ENCODE data around the gene DMC1. TPM values are rescaled to one million over a fixed set of nuclear protein-coding genes. Genes with fewer than 3 reads are reported as not detected.
A peak's percentile ranks its signal among the peaks of the same experiment; 100 is the strongest.

Gene DMC1
- polyA plus RNA-seq, 6 donors from 2014 or later, result 0.18 TPM; not detected in 5

- DNase-seq, result no peak
- Mint-ChIP-seq H3K27ac (peak overlapping the region; percentile 99 to 100 (median 100)), H3K9me3 (peaks cover 0 to 6% (median 0%) of the 10 kb centered on the region in 7 donors), H3K27me3 (no peaks in the 10 kb centered on the region), H3K36me3 (peaks cover 15 to 18% of the 10 kb centered on the region in 2 donors), H3K4me3 (peak overlapping the region; percentile 96 to 100 (median 100)), H3K4me1 (peaks cover 45 to 65% (median 57%) of the 10 kb centered on the region in 3 donors)
- peak; percentile 25 to 30 for ATAC-seq (ENCODE audit: low read depth in 2 of 2)
Measured at GRCh38 chr22:38505541-38506117, 64.4 kb downstream of the DMC1 start.

- Mint-ChIP-seq H3K9me3 (peaks cover 0 to 6% (median 0%) of the 10 kb centered on the region in 7 donors), H3K36me3 (peaks cover 15 to 18% of the 10 kb centered on the region in 2 donors), H3K4me3 (peak overlapping the region; percentile 91 to 100 (median 96)), H3K27me3 (no peaks in the 10 kb centered on the region), H3K27ac (peak overlapping the region; percentile 95 to 100 (median 98)), H3K4me1 (peaks cover 45 to 65% (median 57%) of the 10 kb centered on the region in 3 donors)
- DNase-seq, result peak; percentile 60
- peak in 1 of 2 donors; percentile 16 for ATAC-seq (ENCODE audit: low read depth in 2 of 2)
Measured at GRCh38 chr22:38504731-38505540, 65.0 kb downstream of the DMC1 start.

- ATAC-seq (ENCODE audit: low read depth in 2 of 2) (no peak), DNase-seq (no peak)
- Mint-ChIP-seq H3K4me3 (peak overlapping the region in 7 of 8 donors; percentile 67 to 100 (median 96)), H3K27me3 (no peaks in the 10 kb centered on the region), H3K9me3 (no peaks in the 10 kb centered on the region), H3K27ac (peak overlapping the region in 5 of 6 donors; percentile 1 to 93 (median 82)), H3K36me3 (peaks cover 17 to 24% of the 10 kb centered on the region in 2 donors), H3K4me1 (peaks cover 41 to 65% (median 51%) of the 10 kb centered on the region in 3 donors)
Measured at GRCh38 chr22:38503021-38503420, 67.0 kb downstream of the DMC1 start.

- peaks cover 36 to 63% (median 50%) of the 10 kb centered on the region in 3 donors for H3K4me1 Mint-ChIP-seq
- H3K27ac Mint-ChIP-seq, result peak overlapping the region in 3 of 6 donors; percentile 30 to 82 (median 39)
- peak overlapping the region; percentile 29 to 100 (median 92) for H3K4me3 Mint-ChIP-seq
- H3K9me3 Mint-ChIP-seq, result no peaks in the 10 kb centered on the region
- ATAC-seq (ENCODE audit: low read depth in 2 of 2), result no peak
- H3K36me3 Mint-ChIP-seq, result peaks cover 15 to 24% of the 10 kb centered on the region in 2 donors
- H3K27me3 Mint-ChIP-seq, result no peaks in the 10 kb centered on the region
- no peak for DNase-seq
Measured at GRCh38 chr22:38501797-38502672, 67.9 kb downstream of the DMC1 start.

DNA sequence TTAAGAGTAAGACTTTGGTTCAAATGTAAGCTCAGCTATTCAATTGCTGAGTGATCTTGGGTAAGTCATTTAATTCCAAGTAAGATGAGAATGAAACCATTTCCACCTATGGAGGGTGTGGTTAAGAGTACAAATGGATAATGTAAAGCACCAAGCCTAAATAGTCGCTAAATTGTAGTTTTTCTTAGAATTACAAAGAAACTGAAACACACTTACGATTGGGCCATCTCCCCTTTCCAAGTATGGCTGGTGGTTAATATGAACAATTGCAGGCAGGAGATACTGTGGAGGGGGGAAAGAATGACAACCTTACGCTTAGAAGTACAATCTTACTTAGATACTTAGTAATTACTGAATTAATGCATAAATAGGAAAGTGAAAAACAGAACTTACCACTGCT, 72.1 kb downstream of the DMC1 start:
- peaks cover 8 to 32% of the 10 kb centered on the region in 2 donors for H3K36me3 Mint-ChIP-seq
- no peak for DNase-seq
- no peaks in the 10 kb centered on the region for H3K9me3 Mint-ChIP-seq
- no peaks in the 10 kb centered on the region for H3K27me3 Mint-ChIP-seq
- no peak overlapping the region for H3K27ac Mint-ChIP-seq
- peaks cover 19 to 26% (median 21%) of the 10 kb centered on the region in 3 donors for H3K4me1 Mint-ChIP-seq
- no peak for ATAC-seq (ENCODE audit: low read depth in 2 of 2)
- no peak overlapping the region for H3K4me3 Mint-ChIP-seq

DNA sequence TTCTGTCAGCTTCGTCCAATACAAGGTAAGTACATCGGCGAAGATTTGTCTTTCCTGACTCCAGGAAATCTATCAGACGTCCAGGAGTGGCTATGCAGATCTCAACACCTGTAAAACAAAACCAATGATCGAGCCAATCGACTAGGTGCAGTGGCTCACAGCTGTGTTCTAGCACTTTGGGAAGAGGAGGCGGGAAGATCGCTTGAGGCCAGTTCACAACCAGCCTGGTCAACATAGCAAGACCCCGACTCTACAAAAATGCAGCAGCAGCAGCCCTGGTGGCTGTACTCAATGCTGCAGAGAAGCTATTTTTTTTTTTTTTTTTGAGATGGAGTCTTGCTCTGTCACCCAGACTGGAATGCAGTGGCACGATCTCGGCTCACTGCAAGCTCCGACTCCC, 75.0 kb downstream of the DMC1 start:
- peaks cover 0 to 6% (median 6%) of the 10 kb centered on the region in 3 donors for H3K4me1 Mint-ChIP-seq
- peaks cover 8 to 22% of the 10 kb centered on the region in 2 donors for H3K36me3 Mint-ChIP-seq
- no peaks in the 10 kb centered on the region for H3K27me3 Mint-ChIP-seq
- H3K4me3 Mint-ChIP-seq, result no peak overlapping the region
- H3K9me3 Mint-ChIP-seq, result no peaks in the 10 kb centered on the region
- ATAC-seq (ENCODE audit: low read depth in 2 of 2) (no peak), DNase-seq (no peak)
- H3K27ac Mint-ChIP-seq, result peak overlapping the region in 1 of 6 donors; percentile 29

- ATAC-seq (ENCODE audit: low read depth in 2 of 2), result no peak
- DNase-seq, result no peak
Measured at GRCh38 chr22:38494498-38494897, 75.5 kb downstream of the DMC1 start.

GRCh38 chr22:38491707-38492348, 78.2 kb downstream of the DMC1 start:
- H3K9me3 Mint-ChIP-seq, result no peaks in the 10 kb centered on the region
- ATAC-seq (ENCODE audit: low read depth in 2 of 2) (no peak), DNase-seq (no peak)
- H3K27me3 Mint-ChIP-seq, result no peaks in the 10 kb centered on the region
- peaks cover 1 to 10% (median 4%) of the 10 kb centered on the region in 3 donors for H3K4me1 Mint-ChIP-seq
- no peak overlapping the region for H3K27ac Mint-ChIP-seq
- H3K4me3 Mint-ChIP-seq, result no peak overlapping the region
- peaks cover 0 to 34% of the 10 kb centered on the region in 2 donors for H3K36me3 Mint-ChIP-seq

More at GRCh38 chr22:38494498-38494897, 75.5 kb downstream of the DMC1 start:
- no peak overlapping the region for H3K4me3 Mint-ChIP-seq
- H3K27me3 Mint-ChIP-seq, result no peaks in the 10 kb centered on the region
- H3K9me3 Mint-ChIP-seq, result no peaks in the 10 kb centered on the region
- H3K36me3 Mint-ChIP-seq, result peaks cover 6 to 25% of the 10 kb centered on the region in 2 donors
- peaks cover 0 to 8% (median 4%) of the 10 kb centered on the region in 3 donors for H3K4me1 Mint-ChIP-seq
- no peak overlapping the region for H3K27ac Mint-ChIP-seq

- Mint-ChIP-seq H3K4me1 (peaks cover 4 to 10% (median 4%) of the 10 kb centered on the region in 3 donors), H3K9me3 (no peaks in the 10 kb centered on the region), H3K27me3 (no peaks in the 10 kb centered on the region), H3K4me3 (peak overlapping the region in 1 of 8 donors; percentile 56), H3K36me3 (peaks cover 0 to 42% of the 10 kb centered on the region in 2 donors), H3K27ac (peak overlapping the region in 4 of 6 donors; percentile 41 to 79 (median 64))
- ATAC-seq (ENCODE audit: low read depth in 2 of 2) (no peak), DNase-seq (no peak)
Measured at GRCh38 chr22:38490915-38491314, 79.1 kb downstream of the DMC1 start.

GRCh38 chr22:38490475-38490874, 79.5 kb downstream of the DMC1 start:
- ATAC-seq (ENCODE audit: low read depth in 2 of 2) (no peak), DNase-seq (no peak)
- H3K27ac Mint-ChIP-seq, result peak overlapping the region in 5 of 6 donors; percentile 41 to 79 (median 62)
- H3K4me1 Mint-ChIP-seq, result peaks cover 4 to 10% (median 4%) of the 10 kb centered on the region in 3 donors
- peaks cover 0 to 44% of the 10 kb centered on the region in 2 donors for H3K36me3 Mint-ChIP-seq
- H3K9me3 Mint-ChIP-seq, result no peaks in the 10 kb centered on the region
- no peaks in the 10 kb centered on the region for H3K27me3 Mint-ChIP-seq
- H3K4me3 Mint-ChIP-seq, result peak overlapping the region in 1 of 8 donors; percentile 56

- Mint-ChIP-seq H3K4me1 (peaks cover 4 to 10% (median 4%) of the 10 kb centered on the region in 3 donors), H3K4me3 (peak overlapping the region in 1 of 8 donors; percentile 12), H3K27ac (peak overlapping the region in 4 of 6 donors; percentile 2 to 88 (median 64)), H3K27me3 (no peaks in the 10 kb centered on the region), H3K36me3 (peaks cover 0 to 42% of the 10 kb centered on the region in 2 donors), H3K9me3 (no peaks in the 10 kb centered on the region)
- DNase-seq (no peak), ATAC-seq (ENCODE audit: low read depth in 2 of 2) (no peak)
Measured at GRCh38 chr22:38489561-38490145, 80.3 kb downstream of the DMC1 start.

- Mint-ChIP-seq H3K4me3 (no peak overlapping the region), H3K36me3 (peaks cover 4 to 37% of the 10 kb centered on the region in 2 donors), H3K4me1 (peaks cover 4 to 14% (median 4%) of the 10 kb centered on the region in 3 donors), H3K27me3 (no peaks in the 10 kb centered on the region), H3K9me3 (no peaks in the 10 kb centered on the region), H3K27ac (peak overlapping the region in 1 of 6 donors; percentile 59)
- no peak for DNase-seq
- no peak for ATAC-seq (ENCODE audit: low read depth in 2 of 2)
Measured at GRCh38 chr22:38489142-38489541, 80.8 kb downstream of the DMC1 start.
